ENCODE data around the gene AKAP8.
A peak's percentile ranks its signal among the peaks of the same experiment; 100 is the strongest.
"Not testable (repeated sequence)": the region's sequence is repeated elsewhere in the genome, so short reads cannot be mapped to it uniquely, and the experiment has no call there.

Gene AKAP8

GRCh38 chr19:15372470-15372869 lies 7.1 kb downstream of the AKAP8 start:
- DNase-seq, result no peak

- no peak for DNase-seq
Measured at GRCh38 chr19:15371786-15372380, 7.7 kb downstream of the AKAP8 start.

GRCh38 chr19:15371119-15371518 lies 8.5 kb downstream of the AKAP8 start:
- no peak for DNase-seq

- DNase-seq, result no peak
Measured at GRCh38 chr19:15369594-15369891, 10.0 kb downstream of the AKAP8 start.

- DNase-seq, result no peak
Measured at GRCh38 chr19:15368798-15369593, 10.6 kb downstream of the AKAP8 start.

GRCh38 chr19:15368051-15368632 lies 11.4 kb downstream of the AKAP8 start:
- DNase-seq, result no peak

- no peak for DNase-seq
Measured at GRCh38 chr19:15367439-15367838, 12.1 kb downstream of the AKAP8 start.

- no peak for DNase-seq
Measured at GRCh38 chr19:15365264-15365663, 14.3 kb downstream of the AKAP8 start.

- DNase-seq, result not testable (repeated sequence)
Measured at GRCh38 chr19:15363791-15364190, 15.8 kb downstream of the AKAP8 start.

- DNase-seq, result not testable (repeated sequence)
Measured at GRCh38 chr19:15363048-15363447, 16.5 kb downstream of the AKAP8 start.

GRCh38 chr19:15360015-15360414 lies 19.6 kb downstream of the AKAP8 start:
- not testable (repeated sequence) for DNase-seq

GRCh38 chr19:15358918-15359317 lies 20.7 kb downstream of the AKAP8 start:
- DNase-seq, result no peak

GRCh38 chr19:15357906-15358305 lies 21.7 kb downstream of the AKAP8 start:
- DNase-seq, result no peak

- no peak for DNase-seq
Measured at GRCh38 chr19:15354566-15355296, 24.9 kb downstream of the AKAP8 start.

GRCh38 chr19:15353908-15354307 lies 25.7 kb downstream of the AKAP8 start:
- DNase-seq, result no peak

- not testable (repeated sequence) for DNase-seq
Measured at GRCh38 chr19:15352535-15352934, 27.1 kb downstream of the AKAP8 start.

- not testable (repeated sequence) for DNase-seq
Measured at GRCh38 chr19:15341328-15341727, 38.3 kb downstream of the AKAP8 start.

- DNase-seq, result no peak
Measured at GRCh38 chr19:15340086-15340485, 39.5 kb downstream of the AKAP8 start.

GRCh38 chr19:15337202-15337601 lies 42.4 kb downstream of the AKAP8 start:
- no peak for DNase-seq

GRCh38 chr19:15335992-15336391 lies 43.6 kb downstream of the AKAP8 start:
- DNase-seq, result not testable (repeated sequence)

GRCh38 chr19:15332311-15332996 lies 47.1 kb downstream of the AKAP8 start, which contains the start of gene BRD4:
Gene BRD4 (minus strand): TSS chr19:15332539. CDS start chr19:15273099, 59,440 bp downstream.
- DNase-seq, result peak; percentile 49

- DNase-seq, result peak; percentile 61
Measured at GRCh38 chr19:15331419-15332310, 47.9 kb downstream of the AKAP8 start.
